Keratinocyte (primary cell): ENCODE results near the gene CFAP77.

ENCODE experiments used
- CTCF ChIP-seq, 3 experiments: IDR thresholded peaks in 1 of 3; conservative IDR thresholded peaks in 1 of 3; optimal IDR thresholded peaks in 1 of 3; 2 replicates in 2 of 3; 3 replicates in 1 of 3; pipeline versions ENCODE3 to v1.5.1; 2011; ENCODE audit warnings: low read length in 3 of 3, mild to moderate bottlenecking in 3 of 3, moderate library complexity in 2 of 3, control low read depth in 1 of 3, inconsistent platforms in 1 of 3; ENCODE audit not compliant: insufficient read depth in 2 of 3; ENCODE audit errors: extremely low read depth in 1 of 3
- EZH2 ChIP-seq: IDR thresholded peaks from one replicate; pipeline ENCODE4 v1.6.1; 2012; ENCODE audit warnings: inconsistent platforms, mild to moderate bottlenecking, low read length, moderate library complexity

DNA sequence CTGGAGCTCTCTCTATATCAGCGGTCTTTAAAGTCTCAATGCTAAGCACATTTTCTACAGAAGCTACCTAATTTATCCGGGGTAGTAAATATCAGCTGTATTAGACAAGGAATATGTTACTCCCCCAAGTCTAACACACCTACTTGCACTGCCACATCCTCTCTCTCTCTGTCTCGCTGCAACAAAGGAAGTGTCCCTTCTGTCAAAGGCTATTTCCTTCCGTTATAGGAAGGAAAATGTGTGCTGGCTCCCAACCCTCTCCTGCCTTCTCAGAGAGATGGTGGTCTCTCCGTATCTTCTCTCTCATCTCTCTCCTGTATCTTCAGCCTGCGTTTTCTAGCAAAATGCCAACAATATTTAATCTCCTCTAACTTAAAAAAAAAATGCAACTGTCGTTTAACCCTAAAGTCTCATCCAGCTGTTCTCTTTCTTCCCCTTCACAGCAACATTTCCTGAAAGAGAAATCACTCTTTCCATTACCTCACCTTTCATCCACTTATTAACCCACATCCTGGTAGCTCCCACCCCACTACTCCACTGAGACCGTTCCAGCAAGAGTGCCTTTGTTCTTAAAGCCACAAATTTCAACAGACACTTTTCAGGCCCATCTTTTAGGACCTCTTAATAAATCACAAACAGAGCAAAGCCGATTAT, 5.7 kb upstream of the CFAP77 start:
- TF ChIP-seq CTCF (optimal IDR thresholded peaks at IDR 0.05 in 1 of 3, IDR thresholded peaks at IDR 0.05 in 1 of 3, conservative IDR thresholded peaks at IDR 0.05 in 1 of 3; ENCODE audit: extremely low read depth in 1 of 3, insufficient read depth in 2 of 3, low read length in 3 of 3) (no peak), EZH2 (no peak)
